HepG2 (cell line): ENCODE measurements around the gene HERC5. TPM values are rescaled to one million over a fixed set of nuclear protein-coding genes. Genes with fewer than 3 reads are reported as not detected.
A peak's percentile ranks its signal among the peaks of the same experiment; 100 is the strongest.

Experiments
- ADNP ChIP-seq: sonication (generic); formaldehyde crosslinking; IDR thresholded peaks from 2 replicates; pipeline ENCODE4 v1.4.0; 2020; ENCODE audit warnings: missing genetic modification reagents
- FOXM1 ChIP-seq: sonication (generic); formaldehyde crosslinking; IDR thresholded peaks from 2 replicates; pipeline ENCODE4 v1.5.0; 2020; ENCODE audit warnings: missing genetic modification reagents
- GATAD1 ChIP-seq: IDR thresholded peaks from 2 replicates; pipeline ENCODE4 v1.6.1; 2016; ENCODE audit warnings: missing genetic modification reagents, missing compliant biosample characterization
- GLI4 ChIP-seq: sonication (generic); formaldehyde crosslinking; IDR thresholded peaks from 2 replicates; pipeline ENCODE4 v1.5.1; 2020; ENCODE audit warnings: missing genetic modification reagents, mild to moderate bottlenecking, moderate library complexity, borderline replicate concordance
- HNRNPK ChIP-seq: fragments of 200-400 bp; formaldehyde crosslinking; IDR thresholded peaks from 2 replicates; pipeline ENCODE4 v1.6.1; 2018; ENCODE audit warnings: low read length, low read depth, moderate library complexity, mild to moderate bottlenecking; ENCODE audit not compliant: poor library complexity, severe bottlenecking
- KLF16 ChIP-seq, 2 experiments: sonication (generic) in 1 of 2; formaldehyde crosslinking in 1 of 2; IDR thresholded peaks; 2 replicates each; pipeline versions ENCODE4 v1.6.1 to v1.8.0; 2016 to 2023; ENCODE audit warnings: missing genetic modification reagents in 2 of 2, missing compliant biosample characterization in 1 of 2
- MBD4 ChIP-seq: IDR thresholded peaks from 2 replicates; pipeline ENCODE4 v1.6.1; 2012; ENCODE audit warnings: low read length, inconsistent platforms, borderline replicate concordance
- MTA3 ChIP-seq: sonication (generic); formaldehyde crosslinking; IDR thresholded peaks from 2 replicates; pipeline ENCODE4 v1.4.0; 2020; ENCODE audit warnings: missing genetic modification reagents
- MXD1 ChIP-seq: sonication (generic); formaldehyde crosslinking; IDR thresholded peaks from 2 replicates; pipeline ENCODE4 v1.4.0; 2020; ENCODE audit warnings: mild to moderate bottlenecking, missing genetic modification reagents
- NR2C2 ChIP-seq: sonication (generic); formaldehyde crosslinking; IDR thresholded peaks from 2 replicates; pipeline ENCODE4 v1.4.0; 2020; ENCODE audit warnings: missing genetic modification reagents, mild to moderate bottlenecking, moderate library complexity, borderline replicate concordance
- NR2F6 ChIP-seq, 2 experiments: IDR thresholded peaks; 2 replicates each; pipeline ENCODE4 v1.6.1; 2016; ENCODE audit warnings: antibody characterized with exemption in 1 of 2, mild to moderate bottlenecking in 1 of 2
- PHF21A ChIP-seq: sonication (generic); formaldehyde crosslinking; IDR thresholded peaks from 2 replicates; pipeline ENCODE4 v1.5.0; 2020; ENCODE audit warnings: mild to moderate bottlenecking, missing genetic modification reagents
- SALL1 ChIP-seq: sonication (generic); formaldehyde crosslinking; IDR thresholded peaks from 2 replicates; pipeline ENCODE4 v1.8.0; 2022; ENCODE audit warnings: mild to moderate bottlenecking, missing genetic modification reagents
- SOX13 ChIP-seq, 3 experiments: fragments of 450-650 bp in 1 of 3; sonication (generic) in 1 of 3; formaldehyde crosslinking in 1 of 3; IDR thresholded peaks in 2 of 3; conservative IDR thresholded peaks in 1 of 3; 2 replicates each; pipeline versions ENCODE4 v1.5.0 to v1.6.1; 2016 to 2020; ENCODE audit warnings: antibody characterized with exemption in 1 of 3, mild to moderate bottlenecking in 1 of 3, missing compliant biosample characterization in 1 of 3, missing genetic modification reagents in 1 of 3, moderate library complexity in 1 of 3
- SOX6 ChIP-seq, 2 experiments: fragments of 450-650 bp in 1 of 2; sonication (generic) in 1 of 2; formaldehyde crosslinking in 1 of 2; IDR thresholded peaks; 2 replicates each; pipeline versions ENCODE4 v1.4.0 to v1.6.1; 2017 to 2020; ENCODE audit warnings: antibody characterized with exemption in 1 of 2, mild to moderate bottlenecking in 1 of 2, missing genetic modification reagents in 1 of 2
- THAP8 ChIP-seq: sonication (generic); formaldehyde crosslinking; IDR thresholded peaks from 2 replicates; pipeline ENCODE4 v1.5.1; 2020; ENCODE audit warnings: missing genetic modification reagents, mild to moderate bottlenecking, borderline replicate concordance
- XBP1 ChIP-seq: sonication (generic); formaldehyde crosslinking; IDR thresholded peaks from 2 replicates; pipeline ENCODE4 v1.5.0; 2020; ENCODE audit warnings: missing genetic modification reagents
- ZFP1 ChIP-seq: IDR thresholded peaks from 2 replicates; pipeline ENCODE4 v1.6.1; 2016
- ZFP36L1 ChIP-seq: sonication (generic); formaldehyde crosslinking; IDR thresholded peaks from 2 replicates; pipeline ENCODE4 v1.8.0; 2022; ENCODE audit warnings: mild to moderate bottlenecking, missing genetic modification reagents, moderate library complexity
- ZNF251 ChIP-seq: sonication (generic); formaldehyde crosslinking; IDR thresholded peaks from 2 replicates; pipeline ENCODE4 v1.9.0; 2021; ENCODE audit warnings: mild to moderate bottlenecking, missing genetic modification reagents
- ZNF281 ChIP-seq: sonication (generic); formaldehyde crosslinking; IDR thresholded peaks from 2 replicates; pipeline ENCODE4 v1.4.0; 2020; ENCODE audit warnings: missing genetic modification reagents, borderline replicate concordance
- ZNF7 ChIP-seq: IDR thresholded peaks from 2 replicates; pipeline ENCODE4 v1.6.1; 2016; ENCODE audit warnings: missing biosample characterization, missing genetic modification reagents
- ZNF724P ChIP-seq: sonication (generic); formaldehyde crosslinking; IDR thresholded peaks from 2 replicates; pipeline ENCODE4 v1.8.0; 2022; ENCODE audit warnings: missing genetic modification reagents, borderline replicate concordance
- ZNF781 ChIP-seq: sonication (generic); formaldehyde crosslinking; IDR thresholded peaks from 2 replicates; pipeline ENCODE4 v1.5.1; 2020; ENCODE audit warnings: borderline replicate concordance, mild to moderate bottlenecking, missing genetic modification reagents; ENCODE audit errors: not compliant biosample characterization
- ZUFSP ChIP-seq: sonication (generic); formaldehyde crosslinking; IDR thresholded peaks from 2 replicates; pipeline ENCODE4 v1.9.0; 2021; ENCODE audit warnings: missing genetic modification reagents, mild to moderate bottlenecking, borderline replicate concordance
- polyA plus RNA-seq, 8 experiments: library from polyadenylated mRNA; depleted of rRNA in 3 of 8; stranded (reverse) in 7 of 8; unstranded in 1 of 8; fragments of >200 nt; fragmentation: Illumina TruSeq in 4 of 8; extraction: Trizol in 4 of 8; gene quantifications; 2 replicates each; pipeline versions ENCODE4 v1.2.1 to v1.2.3, GENCODE V29; 2011 to 2016; ENCODE audit warnings: low read depth in 4 of 8, missing spikeins in 1 of 8, mixed read lengths in 1 of 8; ENCODE audit not compliant: insufficient read depth in 1 of 8
- total RNA-seq, 5 experiments: library from RNA; depleted of rRNA; stranded (reverse); fragments of >200 nt; fragmentation: Illumina TruSeq; extraction: Trizol; gene quantifications; 2 replicates each; pipeline ENCODE4 v1.2.3, GENCODE V29; 2016; ENCODE audit warnings: low read depth in 1 of 5

HERC5 gene
- total and polyA plus RNA-seq, 2 of the 13 experiments (the other 11 are each of a cell fraction or from before 2014, with no cell fraction given): 0.13 to 0.33 TPM

GRCh38 chr4:88478247-88478646 lies 21.3 kb downstream of the HERC5 start (continued):
- TF ChIP-seq MBD4 (no peak), ZNF7 (CRISPR knock-in tag) (no peak), GATAD1 (CRISPR knock-in tag) (no peak), XBP1 (CRISPR knock-in tag) (no peak), NR2F6 (IDR thresholded peaks at IDR 0.05) (no peak), NR2F6 (CRISPR knock-in tag; IDR thresholded peaks at IDR 0.05) (peak; percentile 43; the same call in 1 of the 2 replicates), NR2C2 (CRISPR knock-in tag) (no peak), SOX13 (IDR thresholded peaks at IDR 0.05) (no peak), SOX13 (CRISPR knock-in tag; conservative IDR thresholded peaks at IDR 0.05 in 1 of 2, IDR thresholded peaks at IDR 0.05 in 1 of 2) (peak in 1 of 2 experiments; percentile 51; a peak in 2 of 4 replicates), ZNF724P (CRISPR knock-in tag) (no peak), ZUFSP (CRISPR knock-in tag) (no peak), ZNF781 (no peak), GLI4 (CRISPR knock-in tag) (no peak), ZFP1 (CRISPR knock-in tag) (no peak), ADNP (CRISPR knock-in tag) (no peak), ZNF251 (CRISPR knock-in tag) (no peak), ZFP36L1 (CRISPR knock-in tag) (no peak), MTA3 (CRISPR knock-in tag) (no peak), SOX6 (IDR thresholded peaks at IDR 0.05) (no peak), SOX6 (CRISPR knock-in tag; IDR thresholded peaks at IDR 0.05) (0 out of 2 replicates have a peak, but pooled peaks have one; percentile 13), ZNF281 (peak; percentile 68; the same call in 1 of the 2 replicates), PHF21A (CRISPR knock-in tag) (no peak), MXD1 (CRISPR knock-in tag) (no peak), HNRNPK (no peak), KLF16 (CRISPR knock-in tag; IDR thresholded peaks at IDR 0.05) (no peak), SALL1 (CRISPR knock-in tag) (no peak), THAP8 (CRISPR knock-in tag) (no peak), FOXM1 (CRISPR knock-in tag) (no peak)
